GM21529 (cell line): Measurements from ENCODE around the gene RNF222.
"Not testable (repeated sequence)": the region's sequence is repeated elsewhere in the genome, so short reads cannot be mapped to it uniquely, and the experiment has no call there.

Experiments used
- ATAC-seq: cut with Tn5 transposase; IDR thresholded peaks from one replicate; pipeline ENCODE4 v1.9.1; 2021; ENCODE audit not compliant: unreplicated experiment

The RNF222 gene

GRCh38 chr17:8412089-8412488 is 14.5 kb upstream of the RNF222 start:
- ATAC-seq: no peak

DNA sequence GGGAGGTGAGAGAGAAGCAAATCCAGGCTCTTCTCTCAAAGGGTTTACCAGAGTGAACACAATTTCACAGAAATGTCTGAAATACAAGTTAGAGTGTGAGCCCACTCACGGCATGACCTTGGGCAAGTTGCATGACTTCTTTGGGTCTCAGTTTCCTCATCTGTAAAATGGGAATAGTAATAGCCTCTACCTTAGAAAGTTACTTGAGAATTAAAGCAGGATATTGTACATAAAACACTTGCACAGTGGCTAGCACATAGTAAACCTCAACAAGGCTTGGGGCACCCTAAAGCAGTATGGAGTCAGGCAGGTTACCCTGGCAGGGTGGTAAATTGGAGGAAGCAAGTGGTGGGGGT is 13.2 kb upstream of the RNF222 start:
- no peak for ATAC-seq

GRCh38 chr17:8409966-8410882 is 12.6 kb upstream of the RNF222 start:
- ATAC-seq: no peak

GRCh38 chr17:8408371-8408770 is 10.7 kb upstream of the RNF222 start:
- no peak for ATAC-seq

- no peak for ATAC-seq
Observed at GRCh38 chr17:8406174-8406573, 8.5 kb upstream of the RNF222 start.

GRCh38 chr17:8405499-8406016 is 7.9 kb upstream of the RNF222 start:
- no peak for ATAC-seq

DNA sequence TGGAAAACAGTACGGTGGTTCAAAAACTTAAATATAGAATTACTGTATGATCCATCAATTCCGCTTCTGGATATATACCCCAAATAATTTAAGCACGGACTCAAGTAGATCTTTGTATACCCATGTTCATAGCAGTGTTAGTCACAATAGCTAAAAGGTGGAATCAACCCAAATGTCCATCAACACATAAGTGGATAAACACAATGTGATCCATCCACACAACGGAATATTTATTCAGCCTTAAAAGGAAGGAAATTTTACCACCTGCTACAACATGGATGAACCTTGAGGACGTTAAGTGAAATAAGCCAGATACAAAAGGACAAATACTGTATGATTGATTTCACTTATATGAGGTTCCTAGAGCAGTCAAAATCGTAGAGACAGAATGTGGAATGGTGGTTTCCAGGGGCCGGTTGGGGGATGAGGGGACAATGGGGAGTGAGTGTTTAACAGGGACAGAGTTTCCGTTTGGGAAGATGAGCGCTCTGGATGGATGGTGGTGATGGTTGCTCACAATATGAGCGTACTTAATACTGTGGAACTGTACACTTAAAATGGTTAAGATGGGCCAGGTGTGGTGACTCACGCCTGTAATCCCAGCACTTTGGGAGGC is 5.4 kb upstream of the RNF222 start:
- no peak for ATAC-seq

- no peak for ATAC-seq
Observed at GRCh38 chr17:8401107-8401506, 3.5 kb upstream of the RNF222 start.

DNA sequence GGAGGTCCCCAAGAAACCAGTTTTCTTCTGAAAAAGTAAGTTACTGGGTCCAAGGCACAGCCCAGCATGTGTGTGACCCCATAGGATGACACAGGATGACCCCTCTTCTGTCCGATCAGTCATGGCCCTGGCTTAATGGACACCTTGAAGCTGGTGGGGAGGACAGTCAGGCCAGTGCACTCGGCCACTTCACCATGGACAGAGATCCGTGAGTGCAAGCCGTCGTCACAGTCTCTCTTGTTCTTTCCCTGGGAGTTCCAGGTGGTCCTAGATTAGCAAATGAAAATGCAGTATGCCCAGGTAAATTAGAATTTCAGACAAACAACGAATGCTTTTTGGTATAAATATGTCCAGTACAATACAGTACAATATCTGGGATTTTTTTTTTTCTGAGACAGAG is 1.4 kb upstream of the RNF222 start:
- ATAC-seq: no peak

GRCh38 chr17:8394497-8394896 is 3.1 kb downstream of the RNF222 start:
- ATAC-seq: not testable (repeated sequence)

GRCh38 chr17:8393470-8394231 is 4.0 kb downstream of the RNF222 start:
- ATAC-seq: no peak

- no peak for ATAC-seq
Observed at GRCh38 chr17:8392674-8393469, 4.8 kb downstream of the RNF222 start.

DNA sequence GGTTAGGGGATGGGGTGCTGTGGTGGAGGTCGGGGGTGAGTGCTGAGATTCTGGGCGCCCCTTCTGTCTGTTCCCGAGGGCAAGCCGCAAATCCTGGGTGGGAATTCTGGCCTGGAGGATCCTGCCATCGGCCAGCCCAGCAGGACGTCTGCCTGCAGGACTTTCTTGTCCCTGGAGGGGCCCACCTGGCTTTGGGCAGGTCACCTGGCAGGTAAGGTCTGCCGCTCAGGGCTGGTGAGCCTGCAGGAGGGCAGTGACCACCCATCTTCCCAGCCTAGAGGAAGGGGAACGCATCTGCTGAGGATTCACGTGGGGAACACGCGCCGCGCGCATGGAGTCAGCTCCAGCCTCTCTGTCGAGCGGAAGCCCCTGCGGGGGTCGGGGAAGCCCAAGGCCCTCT is 5.4 kb downstream of the RNF222 start:
- ATAC-seq: no peak

DNA sequence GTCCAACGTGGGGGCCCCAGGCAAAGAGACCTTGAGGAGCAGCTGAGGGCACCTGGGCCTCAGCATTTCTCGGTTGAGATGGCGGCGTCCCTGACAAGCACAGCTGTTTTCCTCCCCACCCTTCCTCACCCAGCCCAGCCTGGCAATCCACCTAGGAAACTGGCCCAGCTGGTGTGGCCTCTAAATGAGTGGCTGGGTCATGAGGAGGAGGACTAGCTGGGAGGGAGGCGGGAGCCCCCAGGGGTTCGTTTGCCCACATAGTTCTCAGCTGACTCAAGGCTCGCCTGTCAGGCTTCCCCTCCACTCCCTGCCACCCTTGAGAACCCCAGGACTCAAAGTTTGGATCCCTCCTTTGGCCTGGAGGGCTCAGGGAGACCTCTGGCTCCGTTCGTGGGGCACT is 5.9 kb downstream of the RNF222 start:
- no peak for ATAC-seq

DNA sequence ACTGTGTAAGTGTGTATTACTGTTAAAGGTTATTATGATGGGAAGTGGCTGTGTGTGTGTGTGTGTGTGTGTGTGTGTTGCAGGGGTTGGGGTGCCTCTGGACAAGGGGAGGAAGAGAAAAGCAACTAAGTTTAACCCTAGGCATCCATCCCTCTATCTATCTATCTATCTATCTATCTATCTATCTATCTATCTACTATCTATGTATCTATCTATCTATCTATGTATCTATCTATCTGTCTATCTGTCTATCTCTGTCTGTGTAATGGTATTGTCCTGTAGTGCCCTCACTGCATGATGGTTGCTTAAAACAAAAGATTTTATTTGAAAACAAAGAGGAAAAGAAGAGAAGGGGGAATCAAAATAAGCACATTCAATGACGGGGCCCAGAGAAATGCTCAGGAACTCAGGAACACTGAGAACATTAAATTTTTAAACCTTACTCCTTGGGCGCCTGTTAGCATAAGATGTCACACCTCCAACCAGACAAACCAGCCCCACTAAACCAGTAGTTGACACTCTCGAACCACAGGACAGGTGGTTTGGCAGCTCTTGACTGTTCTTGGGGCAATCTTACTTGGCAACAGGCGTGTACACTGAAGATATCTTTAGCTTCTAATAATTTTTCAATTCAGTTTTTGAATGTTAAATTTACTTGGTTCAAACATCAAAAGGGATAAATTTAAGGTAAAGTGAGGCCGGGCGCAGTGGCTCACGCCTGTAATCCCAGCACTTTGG is 9.5 kb downstream of the RNF222 start:
- no peak for ATAC-seq

GRCh38 chr17:8386841-8387240 is 10.8 kb downstream of the RNF222 start:
- ATAC-seq: no peak

DNA sequence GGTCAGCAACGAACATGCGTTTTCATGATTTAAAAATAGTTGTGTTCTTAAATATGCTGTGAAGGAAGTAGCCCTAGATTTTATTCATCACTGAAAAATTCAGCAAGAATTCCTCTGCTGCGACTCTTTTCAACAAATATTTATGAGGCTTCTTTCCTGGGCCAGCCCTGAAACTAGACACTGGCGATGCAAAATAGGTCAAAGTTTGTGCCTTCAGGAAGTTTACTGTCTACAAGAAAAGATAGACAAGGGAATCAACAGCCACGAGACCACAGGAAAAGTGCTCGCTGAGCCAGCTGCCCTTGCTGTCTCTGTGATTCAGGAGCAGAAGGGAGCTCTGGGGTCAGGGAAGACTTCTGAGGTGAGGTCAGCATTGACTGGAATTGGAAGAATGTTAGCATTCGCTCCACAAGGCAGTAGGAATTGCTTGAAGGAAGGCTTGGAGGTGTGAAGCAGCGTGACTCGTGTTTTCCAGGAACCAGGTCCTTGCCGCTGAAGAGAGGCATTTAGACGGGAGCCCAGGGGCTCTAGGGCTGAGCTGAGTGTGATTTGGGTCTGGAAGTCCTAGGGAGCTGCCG is 12.7 kb downstream of the RNF222 start:
- ATAC-seq: no peak

DNA sequence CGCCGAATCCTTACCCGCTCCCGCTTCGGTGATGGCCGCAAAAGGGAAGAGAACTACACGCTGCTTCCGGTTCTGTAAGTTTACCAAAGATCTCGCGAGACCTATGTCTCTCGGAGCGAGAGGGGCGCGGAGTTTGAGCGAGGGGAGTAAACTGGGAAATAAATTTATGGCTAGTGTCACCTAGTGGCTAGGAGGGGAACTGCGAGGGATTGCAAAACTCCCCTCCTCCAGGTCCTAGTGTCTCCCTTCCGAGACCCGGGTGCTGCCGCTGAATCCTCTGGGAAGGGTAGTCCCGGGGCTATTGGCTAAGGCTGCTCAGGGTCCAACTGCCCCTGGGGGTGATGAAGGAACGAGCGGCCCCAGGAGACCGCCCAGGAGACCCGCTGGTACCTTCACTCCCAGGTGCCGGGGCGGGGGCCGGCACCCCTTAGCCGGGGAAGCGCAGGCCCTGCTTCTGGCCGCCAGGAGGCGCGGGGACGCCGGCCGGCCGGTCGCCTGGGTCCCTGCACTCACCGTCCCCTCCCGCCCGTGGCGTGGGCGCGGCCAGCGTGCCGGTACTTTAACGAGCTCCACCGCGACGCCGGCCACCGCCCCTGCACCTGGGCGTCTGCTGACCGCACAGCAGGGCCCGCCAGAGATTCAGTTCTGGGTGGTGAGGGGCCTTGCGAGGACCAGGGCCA is 14.3 kb downstream of the RNF222 start, which contains the start of gene RPL26:
Gene RPL26 (minus strand): TSS at position 51 of the 680 bp plus-strand sequence. CDS start 883 bp downstream, outside the sequence.
- peak; percentile 82 for ATAC-seq

DNA sequence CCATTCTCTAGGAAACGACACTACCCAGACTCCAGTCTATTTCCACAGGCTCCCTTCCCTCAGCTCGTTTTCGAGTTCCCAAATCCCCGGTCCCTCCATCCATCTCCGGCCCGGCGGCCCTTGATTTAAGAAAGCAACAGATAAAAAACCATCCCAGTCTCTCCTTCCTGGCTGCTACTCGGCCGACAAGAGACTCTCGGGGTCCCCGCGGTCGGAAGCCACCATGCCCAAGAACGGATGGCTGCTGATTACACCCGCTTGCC is 14.8 kb downstream of the RNF222 start:
- no peak for ATAC-seq
